ENCODE data around the gene MYL12A.

Gene MYL12A

GRCh38 chr18:3297025-3297984 lies 49.7 kb downstream of the MYL12A start:
- peak overlapping the region in 2 of 5 donors; percentile 40 to 60 for H3K9ac ChIP-seq (ENCODE audit: low read length in 5 of 5)
- peak overlapping the region; percentile 55 to 79 (median 75) for H3K4me3 ChIP-seq (ENCODE audit: low read depth in 1 of 5, low read length in 5 of 5)
- no peak overlapping the region for H3K27ac ChIP-seq (ENCODE audit: low read depth, low read length)
- H3K27me3 ChIP-seq (ENCODE audit: control insufficient read depth in 5 of 5, insufficient read depth in 4 of 5, low read length in 5 of 5) = no peaks in the 10 kb centered on the region
- H3K4me1 ChIP-seq (ENCODE audit: control insufficient read depth in 5 of 5, insufficient read depth in 5 of 5, low read length in 5 of 5) = peaks cover 2 to 13% (median 12%) of the 10 kb centered on the region in 5 donors
- no peaks in the 10 kb centered on the region for H3K9me3 ChIP-seq (ENCODE audit: control insufficient read depth in 5 of 5, low read length in 5 of 5)
- no peaks in the 10 kb centered on the region for H3K36me3 ChIP-seq (ENCODE audit: control insufficient read depth in 5 of 5, insufficient read depth in 5 of 5, low read length in 5 of 5)

DNA sequence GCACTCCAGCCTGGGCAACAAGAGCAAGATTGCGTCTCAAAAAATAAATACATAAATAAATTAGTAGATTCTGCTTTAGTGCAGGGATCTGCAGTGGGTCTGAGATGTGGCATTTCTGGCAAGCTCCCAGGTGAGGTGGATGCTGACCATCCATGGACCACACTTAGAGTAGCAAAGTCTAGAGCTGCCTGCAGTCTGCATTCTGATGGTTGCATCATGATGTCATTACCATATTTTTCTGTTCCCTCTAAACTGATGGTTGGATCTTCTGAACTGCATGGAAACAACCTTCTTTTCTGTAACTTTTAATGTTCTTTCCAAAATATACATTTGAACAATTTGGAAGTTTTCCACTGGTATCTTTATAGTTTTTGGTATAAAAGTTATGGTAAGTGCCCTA lies 57.2 kb downstream of the MYL12A start:
- no peaks in the 10 kb centered on the region for H3K9me3 ChIP-seq (ENCODE audit: control insufficient read depth in 5 of 5, low read length in 5 of 5)
- no peaks in the 10 kb centered on the region for H3K27me3 ChIP-seq (ENCODE audit: control insufficient read depth in 5 of 5, insufficient read depth in 4 of 5, low read length in 5 of 5)
- H3K27ac ChIP-seq (ENCODE audit: low read depth, low read length) = no peak overlapping the region
- no peaks in the 10 kb centered on the region for H3K4me1 ChIP-seq (ENCODE audit: control insufficient read depth in 5 of 5, insufficient read depth in 5 of 5, low read length in 5 of 5)
- H3K4me3 ChIP-seq (ENCODE audit: low read depth in 1 of 5, low read length in 5 of 5) = no peak overlapping the region
- H3K36me3 ChIP-seq (ENCODE audit: control insufficient read depth in 5 of 5, insufficient read depth in 5 of 5, low read length in 5 of 5) = no peaks in the 10 kb centered on the region
- no peak overlapping the region for H3K9ac ChIP-seq (ENCODE audit: low read length in 5 of 5)

DNA sequence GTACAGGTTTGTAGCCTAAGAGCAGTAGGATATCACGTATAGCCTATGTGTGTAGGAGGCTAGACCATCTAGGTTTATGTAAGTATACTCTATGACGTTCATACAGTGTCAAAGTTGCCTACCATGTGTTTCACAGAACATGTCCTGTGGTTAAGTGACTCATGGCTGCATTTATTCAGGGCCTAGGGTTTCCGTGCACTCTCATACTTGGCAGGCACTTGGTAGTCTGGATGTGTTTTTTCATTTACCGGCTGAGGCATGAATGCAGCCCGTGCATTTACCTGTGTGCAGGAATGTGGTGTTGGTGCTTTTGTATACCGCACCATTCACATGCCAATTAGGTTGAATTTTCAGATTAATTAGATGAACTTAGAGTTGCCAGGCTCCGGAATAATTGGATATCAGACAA lies 57.8 kb downstream of the MYL12A start:
- no peaks in the 10 kb centered on the region for H3K9me3 ChIP-seq (ENCODE audit: control insufficient read depth in 5 of 5, low read length in 5 of 5)
- no peaks in the 10 kb centered on the region for H3K4me1 ChIP-seq (ENCODE audit: control insufficient read depth in 5 of 5, insufficient read depth in 5 of 5, low read length in 5 of 5)
- no peak overlapping the region for H3K9ac ChIP-seq (ENCODE audit: low read length in 5 of 5)
- no peaks in the 10 kb centered on the region for H3K27me3 ChIP-seq (ENCODE audit: control insufficient read depth in 5 of 5, insufficient read depth in 4 of 5, low read length in 5 of 5)
- H3K36me3 ChIP-seq (ENCODE audit: control insufficient read depth in 5 of 5, insufficient read depth in 5 of 5, low read length in 5 of 5) = no peaks in the 10 kb centered on the region
- no peak overlapping the region for H3K4me3 ChIP-seq (ENCODE audit: low read depth in 1 of 5, low read length in 5 of 5)
- no peak overlapping the region for H3K27ac ChIP-seq (ENCODE audit: low read depth, low read length)

All from subcutaneous abdominal adipose tissue (tissue), 5 donors.